Measurements from ENCODE around the gene SPDYC.

Gene SPDYC

GRCh38 chr11:65170058-65170534, at the start of gene SPDYC:
TSS of gene SPDYC (plus strand) at chr11:65170233. CDS start at chr11:65171358, 1,125 bp downstream.
- no peak for TF ChIP-seq CTCF (IDR thresholded peaks at IDR 0.05; ENCODE audit: insufficient read depth, low read length, missing control alignments)
- POLR2A ChIA-PET, result interaction anchor here (0.9 to 1.2 kb wide), 3 partner anchors 10 to 48 kb away, joined by 3 to 4 read pairs (median 3); partner anchors contain the start of genes FAU and MRPL49
- no peak within 1 kb of the TSS for H3K4me3 ChIP-seq (ENCODE audit: low read depth, low read length)
- CTCF ChIA-PET, result interaction anchor here (0.7 to 1.4 kb wide), 3 partner anchors 9 to 15 kb away, joined by 3 to 4 read pairs (median 3); no protein-coding TSS in a partner anchor
- no peak for DNase-seq (ENCODE audit: low read depth, low spot score)

GRCh38 chr11:65120831-65121230, 49.2 kb upstream of the SPDYC start:
- no peak for DNase-seq (ENCODE audit: low read depth, low spot score)
- ChIA-PET CTCF (interaction anchor here (0.7 to 7.1 kb wide), 11 partner anchors 9 to 273 kb away, joined by 3 to 72 read pairs (median 3); partner anchors contain the start of genes ARL2, BATF2 and TM7SF2), POLR2A (interaction anchor here (1.3 to 2.2 kb wide), 2 partner anchors 10 to 14 kb away, joined by 4 to 12 read pairs; partner anchors contain the start of gene SYVN1)
- peak overlapping the region; percentile 92 for H3K4me3 ChIP-seq (ENCODE audit: low read depth, low read length)
- TF ChIP-seq CTCF (IDR thresholded peaks at IDR 0.05; ENCODE audit: insufficient read depth, low read length, missing control alignments), result no peak

GRCh38 chr11:65121447-65121864, 48.6 kb upstream of the SPDYC start:
- ChIA-PET POLR2A (interaction anchor here (0.7 to 2.2 kb wide), 9 partner anchors 9 to 273 kb away, joined by 3 to 20 read pairs (median 3); partner anchors contain the start of gene SYVN1), CTCF (interaction anchor here (0.7 to 7.1 kb wide), 11 partner anchors 8 to 273 kb away, joined by 3 to 72 read pairs (median 4); partner anchors contain the start of genes ARL2, BATF2, SYVN1 and TM7SF2)
- no peak for DNase-seq (ENCODE audit: low read depth, low spot score)
- no peak for TF ChIP-seq CTCF (IDR thresholded peaks at IDR 0.05; ENCODE audit: insufficient read depth, low read length, missing control alignments)
- H3K4me3 ChIP-seq (ENCODE audit: low read depth, low read length), result peak overlapping the region; percentile 92

GRCh38 chr11:65121865-65122696, 48.0 kb upstream of the SPDYC start, which contains the start of the genes FAU and MRPL49:
TSS of gene FAU (minus strand) at chr11:65122134. CDS start at chr11:65121813, 321 bp downstream.
TSS of gene MRPL49 (plus strand) at chr11:65122321. CDS start at chr11:65122347, 26 bp downstream.
- ChIA-PET POLR2A (interaction anchor here (0.7 to 2.2 kb wide), 9 partner anchors 9 to 274 kb away, joined by 3 to 20 read pairs (median 3); partner anchors contain the start of genes POLA2 and SYVN1), CTCF (interaction anchor here (0.7 to 7.1 kb wide), 11 partner anchors 7 to 207 kb away, joined by 3 to 72 read pairs (median 3); partner anchors contain the start of genes ARL2, BATF2, SYVN1 and TM7SF2)
- peak; percentile 70 for DNase-seq (ENCODE audit: low read depth, low spot score)
- peak within 1 kb of the TSS; percentile 92 for H3K4me3 ChIP-seq (ENCODE audit: low read depth, low read length)
- TF ChIP-seq CTCF (IDR thresholded peaks at IDR 0.05; ENCODE audit: insufficient read depth, low read length, missing control alignments), result no peak

GRCh38 chr11:65124480-65125196, 45.4 kb upstream of the SPDYC start:
- POLR2A ChIA-PET, result interaction anchor here (0.7 to 2.2 kb wide), 2 partner anchors 10 to 16 kb away, joined by 3 to 7 read pairs; no protein-coding TSS in a partner anchor
- TF ChIP-seq CTCF (IDR thresholded peaks at IDR 0.05; ENCODE audit: insufficient read depth, low read length, missing control alignments), result no peak
- H3K4me3 ChIP-seq (ENCODE audit: low read depth, low read length), result no peak overlapping the region
- DNase-seq (ENCODE audit: low read depth, low spot score), result no peak
- CTCF ChIA-PET, result interaction anchor here (0.9 to 1.4 kb wide), 2 partner anchors 11 to 12 kb away, joined by 4 read pairs; no protein-coding TSS in a partner anchor

Measured in AG04449 (cell line).